ENCODE results near the gene HTRA3.

DNA sequence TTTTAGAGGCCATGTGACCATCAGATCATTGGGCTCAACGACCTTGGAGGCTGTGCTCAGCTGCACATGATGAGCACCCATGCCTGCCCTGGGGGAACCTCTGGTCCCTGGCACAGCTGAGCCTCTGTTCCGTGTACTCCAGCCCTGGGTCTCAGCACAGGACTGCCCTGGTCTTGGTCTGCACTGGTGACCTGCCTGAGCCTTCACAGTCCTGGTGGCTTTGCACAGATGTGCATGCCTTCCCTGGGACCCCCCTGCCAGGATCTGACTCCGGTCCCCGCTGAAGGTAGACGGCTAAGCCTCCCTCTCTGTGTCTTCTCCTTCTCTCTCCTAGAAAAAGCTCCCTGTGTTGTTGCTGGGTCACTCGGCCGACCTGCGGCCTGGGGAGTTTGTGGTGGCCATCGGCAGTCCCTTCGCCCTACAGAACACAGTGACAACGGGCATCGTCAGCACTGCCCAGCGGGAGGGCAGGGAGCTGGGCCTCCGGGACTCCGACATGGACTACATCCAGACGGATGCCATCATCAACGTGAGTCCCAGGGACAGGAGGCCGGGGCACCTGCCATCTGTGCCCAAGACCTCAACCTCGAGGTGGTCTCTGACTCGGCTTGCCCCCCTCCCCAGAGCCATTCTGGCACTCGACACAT is 21.6 kb downstream of the HTRA3 start:
- TF ChIP-seq, protein P1, sequence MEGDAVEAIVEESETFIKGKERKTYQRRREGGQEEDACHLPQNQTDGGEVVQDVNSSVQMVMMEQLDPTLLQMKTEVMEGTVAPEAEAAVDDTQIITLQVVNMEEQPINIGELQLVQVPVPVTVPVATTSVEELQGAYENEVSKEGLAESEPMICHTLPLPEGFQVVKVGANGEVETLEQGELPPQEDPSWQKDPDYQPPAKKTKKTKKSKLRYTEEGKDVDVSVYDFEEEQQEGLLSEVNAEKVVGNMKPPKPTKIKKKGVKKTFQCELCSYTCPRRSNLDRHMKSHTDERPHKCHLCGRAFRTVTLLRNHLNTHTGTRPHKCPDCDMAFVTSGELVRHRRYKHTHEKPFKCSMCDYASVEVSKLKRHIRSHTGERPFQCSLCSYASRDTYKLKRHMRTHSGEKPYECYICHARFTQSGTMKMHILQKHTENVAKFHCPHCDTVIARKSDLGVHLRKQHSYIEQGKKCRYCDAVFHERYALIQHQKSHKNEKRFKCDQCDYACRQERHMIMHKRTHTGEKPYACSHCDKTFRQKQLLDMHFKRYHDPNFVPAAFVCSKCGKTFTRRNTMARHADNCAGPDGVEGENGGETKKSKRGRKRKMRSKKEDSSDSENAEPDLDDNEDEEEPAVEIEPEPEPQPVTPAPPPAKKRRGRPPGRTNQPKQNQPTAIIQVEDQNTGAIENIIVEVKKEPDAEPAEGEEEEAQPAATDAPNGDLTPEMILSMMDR (conservative IDR thresholded peaks at IDR 0.05; ENCODE audit: low read depth, low read length): no peak
- TF ChIP-seq EZH2phosphoT487 (IDR thresholded peaks at IDR 0.05; ENCODE audit: borderline replicate concordance, low read length): no peak
